NCI-H1092 treated with DMSO at 0.1 percent for 48 hours (cell line): Measurements from ENCODE around the gene COL21A1.
A peak's percentile ranks its signal among the peaks of the same experiment; 100 is the strongest.
"Not testable (repeated sequence)": the region's sequence is repeated elsewhere in the genome, so short reads cannot be mapped to it uniquely, and the experiment has no call there.

Experiments
- DNase-seq: peaks from one replicate; lab custom pipeline; 2025; lab: John Stamatoyannopoulos, UW

COL21A1 gene

DNA sequence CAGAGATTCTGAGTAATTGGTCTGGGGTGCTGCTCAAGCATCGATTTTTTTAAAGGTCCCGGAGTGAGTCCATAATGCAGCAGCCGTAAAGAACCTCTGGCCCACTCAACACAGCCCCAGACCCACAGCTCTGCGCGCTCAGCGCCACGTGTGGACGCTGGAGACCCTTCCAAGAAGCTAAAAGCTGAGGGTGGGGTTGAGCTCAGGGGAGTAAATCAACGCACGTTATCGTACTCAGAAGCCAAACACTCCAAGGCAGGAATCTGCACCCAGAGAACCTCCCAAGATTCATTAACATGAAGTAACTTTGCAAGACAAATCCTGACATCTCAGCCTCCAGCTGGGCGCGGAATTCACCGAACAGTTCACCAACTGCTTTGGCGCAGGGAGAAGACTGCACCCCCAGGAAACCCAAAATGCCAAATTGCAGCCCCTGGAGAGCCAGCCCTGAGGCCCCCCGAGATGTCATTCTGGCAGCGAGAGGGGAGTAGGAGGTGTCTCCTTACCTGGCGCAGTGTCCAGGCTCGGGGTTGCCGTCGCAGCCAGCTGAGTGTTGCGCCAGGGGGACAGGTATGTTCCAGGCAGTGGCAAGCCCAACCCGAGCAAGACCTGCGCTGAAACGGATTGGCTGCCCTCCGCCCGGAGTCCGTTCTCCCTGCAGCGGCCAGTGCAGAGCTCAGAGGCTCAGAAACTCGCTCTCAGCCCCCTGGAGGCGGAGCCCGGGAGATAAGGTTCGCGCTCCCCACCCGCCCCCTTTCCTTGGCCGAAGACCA lies at the start of gene COL21A1:
Gene COL21A1, minus strand, starts transcription at position 700 of the 773 bp plus-strand sequence. CDS start 64,962 bp downstream, outside the sequence.
- DNase-seq = no peak

GRCh38 chr6:56293781-56294180 lies 46.4 kb upstream of the COL21A1 start:
- no peak for DNase-seq

GRCh38 chr6:56292505-56293181 lies 45.3 kb upstream of the COL21A1 start:
- peak; percentile 56 for DNase-seq

DNA sequence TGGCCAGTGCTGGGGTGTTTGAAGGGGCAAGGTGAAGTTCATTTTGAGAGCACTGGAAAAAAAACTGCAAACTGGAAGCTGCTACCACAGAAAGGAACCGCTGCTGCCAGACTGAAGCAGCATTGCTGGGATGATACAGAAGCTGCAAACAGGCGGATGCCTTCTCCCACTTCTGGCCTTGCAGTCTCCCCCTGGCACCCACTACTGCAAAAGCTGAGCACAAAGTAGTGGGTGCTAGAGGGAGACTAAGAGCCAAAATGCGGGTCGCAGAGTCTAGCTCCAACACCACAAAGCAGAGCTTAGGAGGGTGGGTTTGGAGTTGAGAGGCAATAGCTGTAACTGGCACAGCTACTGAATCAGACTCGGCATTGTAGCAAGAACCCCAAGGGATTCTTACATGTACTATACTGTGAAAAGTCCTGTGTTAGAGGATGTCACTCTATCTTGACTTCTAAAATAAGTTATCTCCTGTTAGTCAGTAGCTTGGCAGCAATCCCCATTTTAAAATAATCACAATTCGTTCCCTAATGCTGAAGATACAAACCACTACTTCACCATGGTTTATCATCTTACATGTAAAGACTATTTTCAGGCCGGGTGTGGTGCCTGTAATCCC lies 44.0 kb upstream of the COL21A1 start:
- no peak for DNase-seq

DNA sequence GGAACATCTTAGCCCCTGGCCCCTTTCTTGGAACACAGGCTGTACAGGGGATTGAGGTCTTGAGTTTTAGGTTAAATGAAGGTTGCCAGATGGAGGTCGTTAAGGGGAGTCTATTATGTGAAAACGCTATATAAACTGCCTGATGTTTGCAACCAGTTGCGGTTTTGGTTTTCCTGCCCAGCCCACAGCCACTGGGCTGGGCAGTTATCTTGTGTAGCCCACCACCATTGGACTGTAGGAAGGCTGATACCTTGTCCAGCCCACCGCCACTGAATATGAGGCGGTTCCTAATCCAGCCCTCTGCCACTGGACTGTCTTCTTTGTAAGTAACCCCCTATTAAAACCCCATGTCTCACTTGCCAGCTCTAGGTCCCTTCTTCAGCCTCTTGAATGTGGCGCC lies 42.3 kb upstream of the COL21A1 start:
- DNase-seq = no peak

- DNase-seq = no peak
These were observed 41.0 kb upstream of the COL21A1 start for GRCh38 chr6:56288347-56288746.

GRCh38 chr6:56282391-56282790 lies 35.0 kb upstream of the COL21A1 start:
- DNase-seq = no peak

- DNase-seq = no peak
These were observed 32.7 kb upstream of the COL21A1 start for GRCh38 chr6:56280126-56280525.

DNA sequence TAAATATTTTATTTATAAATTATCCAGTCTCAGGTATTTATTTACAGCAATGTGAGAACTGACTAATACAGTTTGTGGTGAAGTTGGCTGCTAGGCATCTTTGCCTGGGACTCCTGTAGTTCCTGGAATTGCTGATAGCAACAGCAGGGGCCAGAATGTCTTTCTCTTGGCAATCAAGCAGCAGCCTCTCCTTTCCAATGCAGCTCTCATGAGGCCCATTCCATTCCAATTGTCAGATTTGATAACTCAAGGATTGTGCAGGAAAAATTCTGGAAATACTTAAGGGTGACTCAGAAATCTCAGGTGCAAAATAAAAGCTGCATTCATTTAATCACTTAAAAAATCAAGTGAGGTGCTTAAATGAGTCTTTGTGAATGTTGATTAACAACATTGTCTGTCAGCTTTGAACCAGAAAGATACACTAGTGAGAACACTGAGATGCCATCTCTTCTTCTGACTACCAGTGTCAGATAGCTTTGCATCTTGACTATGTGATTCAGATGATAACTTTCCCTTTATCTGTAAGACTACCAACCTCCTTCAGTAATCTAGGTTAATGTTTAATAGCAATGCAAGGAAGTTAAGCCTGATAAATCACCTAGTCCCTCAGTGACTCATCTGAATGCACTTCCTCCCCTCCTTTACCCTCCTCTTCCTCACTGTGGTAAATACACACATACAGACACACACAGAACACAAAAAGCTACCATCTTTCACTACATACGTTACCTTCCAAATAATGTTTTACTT lies 32.1 kb upstream of the COL21A1 start:
- no peak for DNase-seq

DNA sequence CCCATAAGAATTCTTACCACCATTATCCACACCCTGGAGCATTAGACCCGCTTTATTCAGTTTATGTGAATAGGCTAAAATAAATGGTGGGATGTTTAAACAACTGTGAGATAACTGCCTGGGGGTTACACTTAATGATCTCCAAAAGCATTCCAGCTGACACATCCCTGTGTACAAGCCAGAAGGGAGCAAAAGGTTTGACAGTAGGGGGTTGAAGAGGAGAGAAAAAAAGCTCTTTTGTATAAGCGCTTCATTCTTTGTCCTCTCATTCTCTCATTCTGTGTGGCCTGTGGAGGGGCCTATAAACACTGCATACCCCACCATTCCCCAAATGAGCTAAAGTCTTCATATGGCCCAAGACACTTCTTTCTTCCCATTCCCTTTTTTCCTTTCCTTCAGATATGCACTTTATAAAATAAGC lies 30.8 kb upstream of the COL21A1 start:
- DNase-seq = no peak

- no peak for DNase-seq
These were observed 23.5 kb upstream of the COL21A1 start for GRCh38 chr6:56270812-56271441.

DNA sequence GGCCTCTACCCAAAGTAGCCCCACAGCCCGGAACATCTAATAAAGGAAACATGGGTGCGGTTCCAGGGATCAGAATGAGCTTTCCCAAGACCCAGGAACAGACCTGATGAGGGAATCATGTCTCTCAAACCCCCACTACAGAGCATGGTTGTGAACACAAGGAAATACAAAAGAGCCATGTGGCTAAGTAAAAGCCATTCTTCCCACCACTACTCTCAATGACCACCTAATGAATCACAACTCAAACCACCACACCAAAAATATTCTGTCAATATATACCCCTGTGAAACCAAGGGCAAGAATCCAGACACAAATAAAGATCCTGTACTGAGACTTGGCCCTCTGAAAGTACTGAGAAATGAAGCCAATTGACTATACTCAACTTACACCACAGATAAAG lies 20.9 kb upstream of the COL21A1 start:
- no peak for DNase-seq

DNA sequence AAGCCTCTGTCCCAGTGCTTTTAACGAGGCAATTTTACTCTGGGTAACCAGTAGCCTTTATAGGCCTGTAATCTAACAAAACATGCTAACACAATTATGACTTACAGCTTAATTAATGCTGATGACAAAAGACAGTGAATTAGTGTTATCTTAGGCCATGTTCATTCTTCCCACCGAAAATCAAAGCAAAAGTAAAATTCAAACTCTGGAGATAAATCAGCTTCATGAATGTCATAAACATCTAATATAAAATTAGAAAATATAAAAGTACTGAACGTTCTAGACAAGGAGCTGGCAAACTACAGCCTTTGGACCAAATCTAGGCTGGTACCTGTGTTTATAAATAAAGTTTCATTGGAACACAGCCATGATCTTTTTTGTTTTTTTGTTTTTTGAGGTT lies 18.6 kb upstream of the COL21A1 start:
- DNase-seq = no peak

GRCh38 chr6:56263596-56264315 lies 16.4 kb upstream of the COL21A1 start:
- no peak for DNase-seq

DNA sequence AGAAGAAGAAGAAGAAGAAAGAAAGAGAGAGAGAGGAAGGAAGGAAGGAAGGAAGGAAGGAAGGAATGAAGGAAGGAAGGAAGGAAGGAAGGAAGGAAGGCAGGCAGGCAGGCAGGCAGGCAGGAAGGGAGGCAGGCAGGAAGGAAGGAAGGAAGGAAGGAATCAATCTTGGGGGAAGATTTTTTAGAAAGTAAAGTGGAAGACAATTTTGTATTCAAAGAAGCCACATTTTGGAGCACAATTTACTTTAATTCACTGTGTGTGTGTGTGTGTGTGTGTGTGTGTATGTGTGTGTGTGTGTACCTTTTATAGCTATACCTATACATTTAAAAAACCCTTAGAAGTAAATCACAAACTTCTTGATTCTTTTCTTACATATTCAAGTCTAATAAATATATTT lies 13.2 kb upstream of the COL21A1 start:
- DNase-seq = not testable (repeated sequence)

GRCh38 chr6:56259234-56260077 lies 12.1 kb upstream of the COL21A1 start:
- peak; percentile 33 for DNase-seq

DNA sequence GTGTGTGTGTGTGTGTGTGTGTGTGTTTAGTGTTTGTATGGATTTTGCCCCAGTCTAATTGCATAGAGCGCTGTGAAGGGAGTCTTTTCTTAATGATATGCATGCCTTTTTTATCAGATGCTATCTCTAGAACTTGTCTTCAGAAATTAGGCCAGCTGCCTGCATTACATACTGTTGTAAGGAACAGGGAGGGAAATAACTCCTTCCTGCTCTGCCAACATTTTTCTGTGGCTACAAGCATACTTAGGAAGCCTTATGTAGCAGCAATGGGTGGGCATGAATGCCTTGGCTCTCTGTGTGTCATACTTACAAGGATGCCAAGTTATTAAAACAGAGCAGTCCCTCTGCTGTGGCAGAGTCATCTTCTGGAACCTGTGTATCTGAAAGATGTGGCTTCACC lies 8.0 kb upstream of the COL21A1 start:
- DNase-seq = no peak

- no peak for DNase-seq
These were observed 2.9 kb upstream of the COL21A1 start for GRCh38 chr6:56250266-56250665.

DNA sequence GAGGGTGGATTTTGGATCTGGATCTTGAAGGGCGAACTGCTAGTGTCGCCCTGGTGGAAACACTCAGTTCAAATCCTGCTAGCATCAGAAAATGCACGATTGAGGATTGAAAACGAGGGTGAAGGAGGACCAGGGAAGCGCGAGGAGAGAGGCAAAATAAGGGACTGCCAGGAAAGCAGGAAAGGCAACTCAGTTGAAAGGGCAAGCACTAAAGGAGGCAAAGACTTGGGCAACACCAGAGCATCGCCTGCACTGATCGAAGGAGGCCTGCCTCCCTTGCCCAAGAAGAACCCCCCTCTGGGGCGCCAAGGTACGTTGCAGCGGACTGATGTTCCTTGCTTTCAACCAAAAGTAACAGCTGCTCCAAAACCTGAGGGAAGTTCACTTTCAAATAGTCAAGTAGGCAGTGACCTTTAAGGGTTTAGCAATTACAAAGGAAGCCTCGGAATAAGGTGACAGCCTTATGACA lies 308 bp upstream of the COL21A1 start:
- DNase-seq = no peak

- no peak for DNase-seq
These were observed 869 bp downstream of the COL21A1 start for GRCh38 chr6:56246541-56246880.
